SJCRH30 (cell line): Measurements from ENCODE around the gene CROCC2. TPM values are rescaled to one million over a fixed set of nuclear protein-coding genes. Genes with fewer than 3 reads are reported as not detected.

ENCODE experiments used
- DNase-seq, 2 experiments: peaks; one replicate each; pipeline ENCODE4 v3.0.0-alpha.2; 2015 to 2020
- H3K27ac ChIP-seq: fragments of 250-450 bp; sonication (Bioruptor Pico); 2 replicates; pipeline ENCODE4 v1.5.1; 2020; ENCODE audit warnings: mild to moderate bottlenecking, moderate library complexity
- H3K27me3 ChIP-seq: fragments of 250-450 bp; sonication (Bioruptor Pico); 2 replicates; pipeline ENCODE4 v1.5.1; 2020; ENCODE audit warnings: mild to moderate bottlenecking, moderate library complexity
- H3K36me3 ChIP-seq: fragments of 250-450 bp; sonication (Bioruptor Pico); 2 replicates; pipeline ENCODE4 v1.5.1; 2020; ENCODE audit warnings: mild to moderate bottlenecking, moderate library complexity
- H3K4me1 ChIP-seq: fragments of 250-450 bp; sonication (Bioruptor Pico); 2 replicates; pipeline ENCODE4 v1.5.1; 2020; ENCODE audit warnings: mild to moderate bottlenecking, moderate library complexity
- H3K4me3 ChIP-seq: fragments of 250-450 bp; sonication (Bioruptor Pico); 2 replicates; pipeline ENCODE4 v1.5.1; 2020; ENCODE audit warnings: mild to moderate bottlenecking, moderate library complexity
- H3K9me3 ChIP-seq: fragments of 250-450 bp; sonication (Bioruptor Pico); replicated peaks from 2 replicates; pipeline ENCODE4 v1.5.1; 2020; ENCODE audit warnings: mild to moderate bottlenecking, moderate library complexity
- total RNA-seq: library from RNA; depleted of rRNA; stranded (reverse); fragments of >200 nt; shearing (Covaris generic); gene quantifications from 2 replicates; pipeline ENCODE4 v1.2.3, GENCODE V29; 2014

Gene CROCC2
- total RNA-seq, 1 experiment from 2014 or later: 0.26 TPM

DNA sequence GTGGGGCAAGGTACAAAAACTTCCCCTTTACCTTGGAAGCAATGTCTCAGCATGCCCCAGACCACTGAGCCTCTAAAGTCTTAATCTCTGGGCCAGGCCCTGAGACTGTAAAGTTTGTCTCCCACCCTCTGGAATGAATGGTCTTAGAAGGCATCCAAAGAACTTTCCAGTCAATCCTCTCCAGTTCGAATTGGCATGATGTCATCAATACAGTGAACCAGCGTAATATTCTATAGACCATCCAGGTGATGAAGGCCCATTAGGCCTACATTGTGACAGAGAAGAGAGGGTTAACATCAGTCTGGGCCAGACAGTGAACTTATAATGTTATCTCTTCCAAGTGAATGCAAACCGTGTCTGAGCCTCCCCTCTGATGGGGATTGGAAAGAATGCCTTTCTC, 21.4 kb upstream of the CROCC2 start:
- peaks cover 28% of the 10 kb centered on the region for H3K4me1 ChIP-seq
- H3K4me3 ChIP-seq: no peak overlapping the region
- no peaks in the 10 kb centered on the region for H3K36me3 ChIP-seq
- no peak overlapping the region for H3K27ac ChIP-seq
- DNase-seq: no peak
- no peaks in the 10 kb centered on the region for H3K9me3 ChIP-seq
- no peaks in the 10 kb centered on the region for H3K27me3 ChIP-seq

- Histone ChIP-seq H3K4me1 (peaks cover 28% of the 10 kb centered on the region), H3K9me3 (no peaks in the 10 kb centered on the region), H3K27ac (no peak overlapping the region), H3K27me3 (no peaks in the 10 kb centered on the region), H3K36me3 (no peaks in the 10 kb centered on the region), H3K4me3 (no peak overlapping the region)
- no peak for DNase-seq
Observed at GRCh38 chr2:240885566-240885965, 20.6 kb upstream of the CROCC2 start.

- H3K4me3 ChIP-seq: no peak overlapping the region
- no peak for DNase-seq
- no peaks in the 10 kb centered on the region for H3K27me3 ChIP-seq
- H3K36me3 ChIP-seq: no peaks in the 10 kb centered on the region
- no peaks in the 10 kb centered on the region for H3K9me3 ChIP-seq
- no peak overlapping the region for H3K27ac ChIP-seq
- peaks cover 23% of the 10 kb centered on the region for H3K4me1 ChIP-seq
Observed at GRCh38 chr2:240886023-240886565, 20.0 kb upstream of the CROCC2 start.

DNA sequence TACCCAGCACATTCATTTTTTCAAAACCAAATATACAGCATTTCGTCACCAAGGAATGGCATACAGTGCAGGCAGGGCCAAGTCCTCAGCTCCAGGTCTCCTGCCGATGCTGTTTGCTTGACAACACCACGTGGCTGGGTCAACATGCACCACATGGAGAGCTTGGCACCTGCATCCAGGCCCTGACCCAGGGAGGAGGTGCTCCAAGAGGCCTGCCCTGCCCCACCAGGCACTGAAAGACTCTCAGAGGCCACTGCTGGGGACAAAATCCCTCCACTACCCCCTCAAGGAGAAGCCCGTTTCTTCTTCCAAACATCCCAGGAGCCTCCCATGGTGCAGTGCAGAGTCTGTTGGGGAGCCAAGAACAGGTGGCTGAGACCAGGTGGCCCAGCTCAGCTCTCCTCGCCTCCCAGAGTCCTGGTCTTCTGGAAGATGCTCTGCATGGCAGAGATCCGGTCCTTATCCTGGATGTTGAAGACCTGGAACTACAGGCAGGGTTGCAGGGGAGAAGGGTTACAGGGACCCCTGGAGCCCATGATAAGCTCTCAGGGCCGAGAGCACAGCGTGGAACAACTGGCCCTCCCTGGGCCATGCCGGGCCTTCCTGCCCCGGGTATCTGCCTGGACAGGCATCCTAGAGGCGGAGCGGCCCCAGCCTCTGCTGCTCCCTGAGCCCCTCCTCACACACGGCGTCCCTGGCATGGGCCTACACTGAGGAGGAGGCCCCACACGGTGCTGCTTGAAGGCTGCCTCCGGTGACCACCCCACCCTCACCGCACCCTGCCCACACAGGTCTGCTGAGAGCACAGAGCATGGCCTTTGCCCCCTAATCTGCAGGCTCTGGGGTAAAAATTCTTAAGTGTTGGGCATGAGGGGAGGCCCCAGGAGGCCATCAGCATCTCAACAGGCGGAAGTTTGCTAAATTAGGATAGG, 19.2 kb upstream of the CROCC2 start:
- H3K4me3 ChIP-seq: no peak overlapping the region
- H3K9me3 ChIP-seq: no peaks in the 10 kb centered on the region
- H3K36me3 ChIP-seq: no peaks in the 10 kb centered on the region
- DNase-seq: no peak
- no peaks in the 10 kb centered on the region for H3K27me3 ChIP-seq
- H3K4me1 ChIP-seq: peaks cover 14% of the 10 kb centered on the region
- no peak overlapping the region for H3K27ac ChIP-seq

DNA sequence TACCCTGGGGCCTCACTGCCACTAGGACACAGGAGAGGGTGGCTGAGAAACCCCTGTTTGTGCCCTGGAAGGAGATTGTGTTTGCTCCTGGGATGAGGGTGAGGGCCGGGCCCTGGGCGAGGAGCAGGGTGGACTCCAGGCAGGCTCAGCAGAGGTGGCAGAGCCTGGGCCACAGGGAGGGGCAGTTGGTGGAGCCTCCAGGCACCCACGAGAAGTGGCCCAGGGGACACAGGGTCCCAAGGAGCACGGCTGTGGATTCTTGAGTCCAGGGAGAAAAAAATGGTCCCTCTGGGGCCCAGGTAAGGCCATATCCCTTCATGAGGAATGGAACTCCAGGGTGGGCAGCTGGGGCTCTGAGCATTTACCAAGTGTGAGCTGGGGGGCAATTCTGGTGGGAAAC, 18.5 kb upstream of the CROCC2 start:
- DNase-seq: no peak
- Histone ChIP-seq H3K9me3 (no peaks in the 10 kb centered on the region), H3K27me3 (no peaks in the 10 kb centered on the region)

GRCh38 chr2:240888130-240888889, 17.8 kb upstream of the CROCC2 start:
- Histone ChIP-seq H3K27ac (no peak overlapping the region), H3K9me3 (no peaks in the 10 kb centered on the region), H3K4me3 (no peak overlapping the region), H3K4me1 (peaks cover 11% of the 10 kb centered on the region), H3K27me3 (no peaks in the 10 kb centered on the region), H3K36me3 (no peaks in the 10 kb centered on the region)
- no peak for DNase-seq

More for the DNA sequence above, 18.5 kb upstream of the CROCC2 start:
- Histone ChIP-seq H3K4me3 (no peak overlapping the region), H3K36me3 (no peaks in the 10 kb centered on the region), H3K4me1 (peaks cover 11% of the 10 kb centered on the region), H3K27ac (no peak overlapping the region)

GRCh38 chr2:240888890-240889573, 17.1 kb upstream of the CROCC2 start:
- no peak overlapping the region for H3K4me3 ChIP-seq
- H3K36me3 ChIP-seq: no peaks in the 10 kb centered on the region
- no peaks in the 10 kb centered on the region for H3K27me3 ChIP-seq
- no peaks in the 10 kb centered on the region for H3K9me3 ChIP-seq
- DNase-seq: no peak
- peaks cover 17% of the 10 kb centered on the region for H3K4me1 ChIP-seq
- no peak overlapping the region for H3K27ac ChIP-seq

GRCh38 chr2:240889601-240890560, 16.3 kb upstream of the CROCC2 start:
- Histone ChIP-seq H3K4me1 (peaks cover 18% of the 10 kb centered on the region), H3K4me3 (no peak overlapping the region), H3K36me3 (no peaks in the 10 kb centered on the region), H3K27me3 (no peaks in the 10 kb centered on the region), H3K9me3 (no peaks in the 10 kb centered on the region), H3K27ac (no peak overlapping the region)
- DNase-seq: no peak

GRCh38 chr2:240890691-240891090, 15.4 kb upstream of the CROCC2 start:
- Histone ChIP-seq H3K27me3 (no peaks in the 10 kb centered on the region), H3K36me3 (no peaks in the 10 kb centered on the region), H3K27ac (no peak overlapping the region), H3K4me1 (peaks cover 18% of the 10 kb centered on the region), H3K9me3 (no peaks in the 10 kb centered on the region), H3K4me3 (no peak overlapping the region)
- no peak for DNase-seq

DNA sequence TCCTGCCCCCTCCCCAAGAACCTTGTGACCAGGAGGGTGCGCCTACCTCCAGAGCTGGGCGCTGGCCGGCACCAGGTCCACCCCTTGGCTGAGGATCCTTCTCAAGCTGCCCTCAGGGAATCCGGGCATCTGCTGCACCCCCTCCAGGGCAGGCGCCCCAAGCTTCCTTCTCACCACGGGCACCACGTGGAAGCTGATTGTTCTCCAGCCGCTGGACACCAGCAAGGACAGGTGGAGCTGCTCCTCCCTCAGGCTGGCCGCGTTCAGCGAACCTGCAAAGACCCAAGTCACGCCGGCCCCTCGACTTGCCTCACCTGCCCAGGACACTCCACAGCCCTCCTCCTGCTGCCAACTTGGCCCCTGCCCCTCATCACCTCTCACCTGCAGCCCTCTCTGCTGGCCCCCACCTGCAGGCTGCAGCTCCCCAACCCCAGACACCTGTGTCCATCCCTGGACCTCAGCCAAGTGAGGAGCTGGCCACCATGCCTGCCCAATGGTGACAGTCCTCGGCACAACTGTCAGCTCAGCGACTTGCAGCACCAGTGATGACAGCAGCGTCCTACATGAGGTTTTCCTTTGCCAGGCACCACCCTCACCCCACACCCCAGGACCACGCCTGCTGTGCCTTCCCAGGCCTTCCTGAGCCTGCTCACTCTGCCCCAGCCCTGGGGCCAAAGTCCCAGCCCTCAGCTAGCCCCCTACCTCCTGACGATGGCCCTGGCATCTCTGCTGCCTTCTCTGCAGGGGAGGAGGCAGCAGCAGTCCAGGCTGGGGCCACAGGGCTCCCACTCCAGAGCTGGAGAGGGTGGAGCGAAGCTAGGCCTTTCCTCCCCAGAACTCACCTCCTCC, 14.4 kb upstream of the CROCC2 start:
- Histone ChIP-seq H3K36me3 (no peaks in the 10 kb centered on the region), H3K9me3 (no peaks in the 10 kb centered on the region), H3K27me3 (no peaks in the 10 kb centered on the region), H3K4me1 (peaks cover 19% of the 10 kb centered on the region), H3K27ac (no peak overlapping the region), H3K4me3 (no peak overlapping the region)
- DNase-seq: no peak

GRCh38 chr2:240892356-240892755, 13.8 kb upstream of the CROCC2 start:
- peaks cover 21% of the 10 kb centered on the region for H3K4me1 ChIP-seq
- H3K27ac ChIP-seq: peak overlapping the region; percentile 26
- H3K9me3 ChIP-seq: no peaks in the 10 kb centered on the region
- H3K27me3 ChIP-seq: no peaks in the 10 kb centered on the region
- peak; percentile 80 to 86 for DNase-seq
- H3K36me3 ChIP-seq: no peaks in the 10 kb centered on the region
- no peak overlapping the region for H3K4me3 ChIP-seq

GRCh38 chr2:240892925-240893324, 13.2 kb upstream of the CROCC2 start:
- H3K27ac ChIP-seq: peak overlapping the region; percentile 26

GRCh38 chr2:240893363-240893844, 12.7 kb upstream of the CROCC2 start:
- DNase-seq: peak; percentile 48 to 57
- Histone ChIP-seq H3K27ac (peak overlapping the region; percentile 26; the same call in 1 of the 2 replicates), H3K9me3 (no peaks in the 10 kb centered on the region), H3K27me3 (no peaks in the 10 kb centered on the region), H3K4me3 (no peak overlapping the region), H3K36me3 (no peaks in the 10 kb centered on the region), H3K4me1 (peaks cover 21% of the 10 kb centered on the region)

More at GRCh38 chr2:240892925-240893324, 13.2 kb upstream of the CROCC2 start:
- Histone ChIP-seq H3K4me3 (no peak overlapping the region), H3K27me3 (no peaks in the 10 kb centered on the region), H3K9me3 (no peaks in the 10 kb centered on the region), H3K4me1 (peaks cover 21% of the 10 kb centered on the region), H3K36me3 (no peaks in the 10 kb centered on the region)
- DNase-seq: no peak
